ENCODE data around the gene DYRK4. TPM values are rescaled to one million over a fixed set of nuclear protein-coding genes. Genes with fewer than 3 reads are reported as not detected.
A peak's percentile ranks its signal among the peaks of the same experiment; 100 is the strongest.

DYRK4 gene
- total and polyA plus RNA-seq, 2 of the 13 experiments (the other 11 are each of a cell fraction or from before 2014, with no cell fraction given), result 29.4 to 40.2 TPM

DNA sequence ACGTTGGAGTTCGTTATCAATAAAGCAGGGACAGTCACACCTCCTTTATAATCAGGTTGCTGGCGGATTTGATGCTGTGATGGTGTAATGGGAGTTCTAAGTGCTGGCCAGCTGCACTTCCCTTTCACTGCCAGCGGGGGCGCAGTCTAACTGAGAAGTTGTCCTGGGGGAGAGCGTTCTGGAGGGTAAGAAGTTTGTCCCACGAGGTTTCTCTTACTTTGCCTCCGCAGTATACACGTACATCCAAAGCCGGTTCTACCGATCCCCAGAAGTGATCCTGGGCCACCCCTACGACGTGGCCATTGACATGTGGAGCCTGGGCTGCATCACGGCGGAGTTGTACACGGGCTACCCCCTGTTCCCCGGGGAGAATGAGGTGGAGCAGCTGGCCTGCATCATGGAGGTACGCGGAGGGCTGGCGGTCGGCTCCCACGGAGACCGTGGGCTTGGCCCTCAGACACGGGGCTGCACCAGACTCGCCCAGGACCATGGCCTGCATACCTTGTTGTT is 42.7 kb downstream of the DYRK4 start (continued):
- TF ChIP-seq SP140L (CRISPR knock-in tag; IDR thresholded peaks at IDR 0.05; ENCODE audit: borderline replicate concordance), result no peak
- TF ChIP-seq, protein P1, sequence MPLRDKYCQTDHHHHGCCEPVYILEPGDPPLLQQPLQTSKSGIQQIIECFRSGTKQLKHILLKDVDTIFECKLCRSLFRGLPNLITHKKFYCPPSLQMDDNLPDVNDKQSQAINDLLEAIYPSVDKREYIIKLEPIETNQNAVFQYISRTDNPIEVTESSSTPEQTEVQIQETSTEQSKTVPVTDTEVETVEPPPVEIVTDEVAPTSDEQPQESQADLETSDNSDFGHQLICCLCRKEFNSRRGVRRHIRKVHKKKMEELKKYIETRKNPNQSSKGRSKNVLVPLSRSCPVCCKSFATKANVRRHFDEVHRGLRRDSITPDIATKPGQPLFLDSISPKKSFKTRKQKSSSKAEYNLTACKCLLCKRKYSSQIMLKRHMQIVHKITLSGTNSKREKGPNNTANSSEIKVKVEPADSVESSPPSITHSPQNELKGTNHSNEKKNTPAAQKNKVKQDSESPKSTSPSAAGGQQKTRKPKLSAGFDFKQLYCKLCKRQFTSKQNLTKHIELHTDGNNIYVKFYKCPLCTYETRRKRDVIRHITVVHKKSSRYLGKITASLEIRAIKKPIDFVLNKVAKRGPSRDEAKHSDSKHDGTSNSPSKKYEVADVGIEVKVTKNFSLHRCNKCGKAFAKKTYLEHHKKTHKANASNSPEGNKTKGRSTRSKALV (CRISPR knock-in tag; IDR thresholded peaks at IDR 0.05), result no peak
- peak; percentile 85 for TF ChIP-seq ZFX (CRISPR knock-in tag; IDR thresholded peaks at IDR 0.05; ENCODE audit: low read depth)
- TF ChIP-seq, protein P2, sequence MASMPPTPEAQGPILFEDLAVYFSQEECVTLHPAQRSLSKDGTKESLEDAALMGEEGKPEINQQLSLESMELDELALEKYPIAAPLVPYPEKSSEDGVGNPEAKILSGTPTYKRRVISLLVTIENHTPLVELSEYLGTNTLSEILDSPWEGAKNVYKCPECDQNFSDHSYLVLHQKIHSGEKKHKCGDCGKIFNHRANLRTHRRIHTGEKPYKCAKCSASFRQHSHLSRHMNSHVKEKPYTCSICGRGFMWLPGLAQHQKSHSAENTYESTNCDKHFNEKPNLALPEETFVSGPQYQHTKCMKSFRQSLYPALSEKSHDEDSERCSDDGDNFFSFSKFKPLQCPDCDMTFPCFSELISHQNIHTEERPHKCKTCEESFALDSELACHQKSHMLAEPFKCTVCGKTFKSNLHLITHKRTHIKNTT (CRISPR knock-in tag; IDR thresholded peaks at IDR 0.05), result no peak
- TF ChIP-seq SRF (IDR thresholded peaks at IDR 0.05; ENCODE audit: low read depth, low read length), result no peak
- no peak for TF ChIP-seq RFXANK (CRISPR knock-in tag; IDR thresholded peaks at IDR 0.05)
- peak; percentile 72; the same call in 1 of the 2 replicates for TF ChIP-seq KDM5B (CRISPR knock-in tag; IDR thresholded peaks at IDR 0.05; ENCODE audit: borderline replicate concordance)
- no peak for TF ChIP-seq ADNP (CRISPR knock-in tag; IDR thresholded peaks at IDR 0.05)
- TF ChIP-seq MEIS1 (CRISPR knock-in tag; IDR thresholded peaks at IDR 0.05; ENCODE audit: borderline replicate concordance), result no peak
- no peak for TF ChIP-seq CENPX (CRISPR knock-in tag; IDR thresholded peaks at IDR 0.05)
- TF ChIP-seq ZBTB7A (CRISPR knock-in tag; IDR thresholded peaks at IDR 0.05), result no peak
- peak; percentile 44 to 67; a peak in 3 of 4 replicates for TF ChIP-seq POLR2A (IDR thresholded peaks at IDR 0.05; ENCODE audit: insufficient read depth in 1 of 2, low read depth in 2 of 2, low read length in 2 of 2)
- TF ChIP-seq KLF12 (CRISPR knock-in tag; IDR thresholded peaks at IDR 0.05; ENCODE audit: borderline replicate concordance), result no peak
- no peak for TF ChIP-seq NR2F2 (IDR thresholded peaks at IDR 0.05; ENCODE audit: borderline replicate concordance, low read depth)
- TF ChIP-seq, protein P3, sequence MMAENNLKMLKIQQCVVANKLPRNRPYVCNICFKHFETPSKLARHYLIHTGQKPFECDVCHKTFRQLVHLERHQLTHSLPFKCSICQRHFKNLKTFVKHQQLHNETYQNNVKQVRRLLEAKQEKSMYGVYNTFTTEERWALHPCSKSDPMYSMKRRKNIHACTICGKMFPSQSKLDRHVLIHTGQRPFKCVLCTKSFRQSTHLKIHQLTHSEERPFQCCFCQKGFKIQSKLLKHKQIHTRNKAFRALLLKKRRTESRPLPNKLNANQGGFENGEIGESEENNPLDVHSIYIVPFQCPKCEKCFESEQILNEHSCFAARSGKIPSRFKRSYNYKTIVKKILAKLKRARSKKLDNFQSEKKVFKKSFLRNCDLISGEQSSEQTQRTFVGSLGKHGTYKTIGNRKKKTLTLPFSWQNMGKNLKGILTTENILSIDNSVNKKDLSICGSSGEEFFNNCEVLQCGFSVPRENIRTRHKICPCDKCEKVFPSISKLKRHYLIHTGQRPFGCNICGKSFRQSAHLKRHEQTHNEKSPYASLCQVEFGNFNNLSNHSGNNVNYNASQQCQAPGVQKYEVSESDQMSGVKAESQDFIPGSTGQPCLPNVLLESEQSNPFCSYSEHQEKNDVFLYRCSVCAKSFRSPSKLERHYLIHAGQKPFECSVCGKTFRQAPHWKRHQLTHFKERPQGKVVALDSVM (CRISPR knock-in tag; IDR thresholded peaks at IDR 0.05), result no peak
- TF ChIP-seq ATAD3A (CRISPR knock-in tag; IDR thresholded peaks at IDR 0.05), result no peak
- TF ChIP-seq ZSCAN21 (CRISPR knock-in tag; IDR thresholded peaks at IDR 0.05; ENCODE audit: borderline replicate concordance), result no peak
- TF ChIP-seq PHB2 (IDR thresholded peaks at IDR 0.05; ENCODE audit: partially characterized antibody), result no peak
- no peak for TF ChIP-seq SRSF4 (IDR thresholded peaks at IDR 0.05; ENCODE audit: low read depth, low read length, poor library complexity, severe bottlenecking)
- no peak for TF ChIP-seq TARDBP (CRISPR knock-in tag; IDR thresholded peaks at IDR 0.05)
- TF ChIP-seq ELF3 (CRISPR knock-in tag; IDR thresholded peaks at IDR 0.05), result 0 out of 2 replicates have a peak, but pooled peaks have one; percentile 18
- no peak for TF ChIP-seq FOXK2 (IDR thresholded peaks at IDR 0.05)
- no peak for TF ChIP-seq CREB1 (IDR thresholded peaks at IDR 0.05)
- peak; percentile 17; the same call in 1 of the 2 replicates for TF ChIP-seq CREB1 (CRISPR knock-in tag; IDR thresholded peaks at IDR 0.05)
- TF ChIP-seq, protein P4, sequence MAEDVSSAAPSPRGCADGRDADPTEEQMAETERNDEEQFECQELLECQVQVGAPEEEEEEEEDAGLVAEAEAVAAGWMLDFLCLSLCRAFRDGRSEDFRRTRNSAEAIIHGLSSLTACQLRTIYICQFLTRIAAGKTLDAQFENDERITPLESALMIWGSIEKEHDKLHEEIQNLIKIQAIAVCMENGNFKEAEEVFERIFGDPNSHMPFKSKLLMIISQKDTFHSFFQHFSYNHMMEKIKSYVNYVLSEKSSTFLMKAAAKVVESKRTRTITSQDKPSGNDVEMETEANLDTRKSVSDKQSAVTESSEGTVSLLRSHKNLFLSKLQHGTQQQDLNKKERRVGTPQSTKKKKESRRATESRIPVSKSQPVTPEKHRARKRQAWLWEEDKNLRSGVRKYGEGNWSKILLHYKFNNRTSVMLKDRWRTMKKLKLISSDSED (CRISPR knock-in tag; IDR thresholded peaks at IDR 0.05), result no peak
